KMS-11 (cell line): ENCODE results near the gene STK24.

Source experiments
- H2AFZ ChIP-seq: fragments of 200-600 bp; sonication (generic); 2 replicates; pipeline ENCODE4 v1.6.1; 2016; ENCODE audit warnings: antibody characterized with exemption, mixed run types, low read depth
- H3K27ac ChIP-seq: fragments of 200-600 bp; sonication (generic); 2 replicates; pipeline ENCODE4 v1.6.1; 2016; ENCODE audit warnings: mild to moderate bottlenecking, mixed run types
- H3K27me3 ChIP-seq: fragments of 200-600 bp; sonication (generic); 2 replicates; pipeline ENCODE4 v1.6.1; 2017; ENCODE audit warnings: mild to moderate bottlenecking, low read depth, mixed run types, moderate library complexity; ENCODE audit not compliant: insufficient read depth
- H3K36me3 ChIP-seq: fragments of 200-600 bp; sonication (generic); 2 replicates; pipeline ENCODE4 v1.6.1; 2017; ENCODE audit warnings: mild to moderate bottlenecking, mixed run types; ENCODE audit not compliant: insufficient read depth
- H3K4me1 ChIP-seq: fragments of 200-600 bp; sonication (generic); 2 replicates; pipeline ENCODE4 v1.6.1; 2016; ENCODE audit warnings: mild to moderate bottlenecking, low read depth, mixed run types; ENCODE audit not compliant: poor library complexity, severe bottlenecking
- H3K4me2 ChIP-seq: fragments of 200-600 bp; sonication (generic); 2 replicates; pipeline ENCODE4 v1.7.0; 2016; ENCODE audit warnings: mild to moderate bottlenecking, mixed run types
- H3K4me3 ChIP-seq: fragments of 200-600 bp; sonication (generic); IDR thresholded peaks from 2 replicates; pipeline ENCODE4 v1.6.1; 2017; ENCODE audit warnings: low read depth, low read length, mixed read lengths; ENCODE audit not compliant: insufficient read depth
- H3K79me2 ChIP-seq: fragments of 200-600 bp; sonication (generic); 2 replicates; pipeline ENCODE4 v1.6.1; 2016; ENCODE audit warnings: low read depth, mixed run types; ENCODE audit not compliant: insufficient read depth
- H3K9ac ChIP-seq: fragments of 200-600 bp; sonication (generic); 2 replicates; pipeline ENCODE4 v1.6.1; 2016; ENCODE audit warnings: mild to moderate bottlenecking, mixed run types
- H4K20me1 ChIP-seq: fragments of 200-600 bp; sonication (generic); 2 replicates; pipeline ENCODE4 v1.6.1; 2016; ENCODE audit warnings: mild to moderate bottlenecking, mixed run types; ENCODE audit not compliant: insufficient read depth
- TF ChIP-seq, protein P1 (sequence below): fragments of 200-600 bp; sonication (generic); conservative IDR thresholded peaks from 2 replicates; pipeline ENCODE4 v1.6.1; 2017; ENCODE audit warnings: low read depth, mild to moderate bottlenecking, antibody characterized with exemption, low read length, moderate library complexity, mixed read lengths

The STK24 gene

DNA sequence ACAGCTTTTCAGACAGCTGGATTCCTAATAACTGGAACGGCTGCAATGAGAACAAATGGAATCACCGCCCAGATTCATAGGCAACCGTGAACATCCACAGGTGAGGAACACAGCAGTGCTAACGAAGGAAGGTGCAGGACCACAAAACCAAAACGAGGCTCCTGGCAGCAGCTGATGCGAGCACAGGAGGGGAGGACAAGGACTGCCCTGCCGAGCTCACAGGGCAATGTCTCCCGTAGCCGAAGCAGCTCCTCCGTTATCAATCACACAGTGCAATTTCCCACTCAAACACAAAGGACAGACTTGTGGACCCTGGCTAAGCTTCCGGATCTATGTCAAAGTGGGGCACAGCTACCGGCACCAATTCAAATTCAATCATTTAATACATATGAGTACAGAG, 70.6 kb downstream of the STK24 start:
- no peak overlapping the region for H2AFZ ChIP-seq
- TF ChIP-seq, protein P1, sequence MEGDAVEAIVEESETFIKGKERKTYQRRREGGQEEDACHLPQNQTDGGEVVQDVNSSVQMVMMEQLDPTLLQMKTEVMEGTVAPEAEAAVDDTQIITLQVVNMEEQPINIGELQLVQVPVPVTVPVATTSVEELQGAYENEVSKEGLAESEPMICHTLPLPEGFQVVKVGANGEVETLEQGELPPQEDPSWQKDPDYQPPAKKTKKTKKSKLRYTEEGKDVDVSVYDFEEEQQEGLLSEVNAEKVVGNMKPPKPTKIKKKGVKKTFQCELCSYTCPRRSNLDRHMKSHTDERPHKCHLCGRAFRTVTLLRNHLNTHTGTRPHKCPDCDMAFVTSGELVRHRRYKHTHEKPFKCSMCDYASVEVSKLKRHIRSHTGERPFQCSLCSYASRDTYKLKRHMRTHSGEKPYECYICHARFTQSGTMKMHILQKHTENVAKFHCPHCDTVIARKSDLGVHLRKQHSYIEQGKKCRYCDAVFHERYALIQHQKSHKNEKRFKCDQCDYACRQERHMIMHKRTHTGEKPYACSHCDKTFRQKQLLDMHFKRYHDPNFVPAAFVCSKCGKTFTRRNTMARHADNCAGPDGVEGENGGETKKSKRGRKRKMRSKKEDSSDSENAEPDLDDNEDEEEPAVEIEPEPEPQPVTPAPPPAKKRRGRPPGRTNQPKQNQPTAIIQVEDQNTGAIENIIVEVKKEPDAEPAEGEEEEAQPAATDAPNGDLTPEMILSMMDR: no peak

DNA sequence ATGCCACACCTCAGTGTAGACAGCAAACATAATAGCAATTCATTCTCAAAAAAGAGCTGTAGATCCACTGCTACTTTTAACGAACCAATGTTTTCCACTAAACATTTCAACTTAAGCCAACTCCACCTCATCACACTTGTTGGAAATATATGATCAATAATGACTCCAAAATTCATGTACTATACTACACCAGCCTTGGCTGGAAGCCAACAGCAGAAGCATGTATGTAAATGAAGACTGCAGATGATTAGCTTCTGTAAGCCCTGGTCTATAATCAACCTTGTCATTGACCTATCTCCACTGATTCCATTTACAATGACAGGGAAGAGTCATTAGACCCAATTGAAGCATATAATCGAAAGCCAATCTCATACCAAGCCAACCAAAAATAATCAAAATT, 71.7 kb downstream of the STK24 start:
- Histone ChIP-seq H4K20me1 (0 out of 2 replicates have a peak, but pooled peaks cover 5% of the 10 kb centered on the region), H3K27me3 (no peaks in the 10 kb centered on the region)
- TF ChIP-seq, protein P1: no peak

More for the DNA sequence above, 70.6 kb downstream of the STK24 start:
- H3K9ac ChIP-seq: no peak overlapping the region
- no peak overlapping the region for H3K27ac ChIP-seq
- H3K4me2 ChIP-seq: no peak overlapping the region
- no peaks in the 10 kb centered on the region for H3K36me3 ChIP-seq
- H3K4me1 ChIP-seq: peaks cover 23% of the 10 kb centered on the region
- peaks cover 64% of the 10 kb centered on the region for H3K79me2 ChIP-seq
- no peak overlapping the region for H3K4me3 ChIP-seq
- 0 out of 2 replicates have a peak, but pooled peaks cover 5% of the 10 kb centered on the region for H4K20me1 ChIP-seq
- no peaks in the 10 kb centered on the region for H3K27me3 ChIP-seq

DNA sequence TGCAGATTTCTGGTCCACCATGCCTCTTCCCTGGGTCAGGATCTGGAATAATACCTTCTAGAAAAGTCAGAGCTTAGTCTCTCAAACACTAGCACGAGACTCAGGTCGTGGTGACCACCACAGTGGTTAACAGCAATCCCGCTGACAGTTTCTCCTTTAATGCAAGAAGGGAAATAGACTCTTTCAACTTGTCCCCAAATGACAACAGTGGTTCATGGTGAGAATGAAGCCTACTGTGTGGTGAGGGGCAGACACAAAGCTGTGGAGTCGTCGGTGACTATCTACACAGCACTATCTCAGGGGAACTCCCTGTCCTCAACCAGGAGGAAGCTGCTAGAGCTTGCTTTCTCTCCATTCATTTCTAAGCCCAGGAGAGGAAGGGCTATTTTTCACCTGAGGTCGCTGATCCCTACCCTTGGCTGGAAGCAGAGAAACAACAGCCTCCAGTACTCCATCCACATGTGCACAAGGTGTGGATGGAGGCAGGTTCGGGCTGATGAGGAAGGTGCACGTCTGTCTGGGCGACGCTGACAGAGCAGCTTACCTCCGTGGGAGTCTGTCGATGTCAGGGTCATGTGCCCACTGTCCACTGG, 72.4 kb downstream of the STK24 start:
- no peak overlapping the region for H2AFZ ChIP-seq
- H3K9ac ChIP-seq: no peak overlapping the region
- no peaks in the 10 kb centered on the region for H3K27me3 ChIP-seq
- H3K36me3 ChIP-seq: no peaks in the 10 kb centered on the region
- TF ChIP-seq, protein P1: no peak
- H3K4me3 ChIP-seq: no peak overlapping the region
- H3K4me1 ChIP-seq: peaks cover 19% of the 10 kb centered on the region
- H4K20me1 ChIP-seq: 0 out of 2 replicates have a peak, but pooled peaks cover 5% of the 10 kb centered on the region
- H3K4me2 ChIP-seq: no peak overlapping the region
- peaks cover 46% of the 10 kb centered on the region for H3K79me2 ChIP-seq
- H3K27ac ChIP-seq: no peak overlapping the region

More for the DNA sequence above, 71.7 kb downstream of the STK24 start:
- H3K79me2 ChIP-seq: peaks cover 53% of the 10 kb centered on the region
- H3K4me2 ChIP-seq: no peak overlapping the region
- H3K4me1 ChIP-seq: peaks cover 23% of the 10 kb centered on the region
- H3K4me3 ChIP-seq: no peak overlapping the region
- H3K9ac ChIP-seq: no peak overlapping the region
- no peak overlapping the region for H3K27ac ChIP-seq
- no peak overlapping the region for H2AFZ ChIP-seq
- no peaks in the 10 kb centered on the region for H3K36me3 ChIP-seq

DNA sequence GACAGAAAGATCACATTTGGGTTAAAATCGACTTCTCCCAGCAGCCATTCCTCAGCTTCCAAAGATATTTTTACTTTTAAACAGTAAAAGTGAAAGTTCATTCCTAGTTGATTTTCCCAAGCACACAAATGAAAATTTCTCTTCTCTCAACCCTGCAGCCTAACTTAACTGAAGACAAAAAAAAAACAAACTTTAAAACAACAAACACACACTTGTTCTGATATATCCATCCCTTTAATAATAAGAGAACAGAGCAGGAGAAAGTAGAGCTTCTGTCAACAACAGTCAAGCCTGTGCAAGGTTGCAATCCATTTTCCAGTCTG, 72.9 kb downstream of the STK24 start:
- Histone ChIP-seq H3K4me1 (peaks cover 14% of the 10 kb centered on the region), H3K9ac (no peak overlapping the region), H4K20me1 (0 out of 2 replicates have a peak, but pooled peaks cover 5% of the 10 kb centered on the region), H3K4me3 (no peak overlapping the region), H3K79me2 (peaks cover 44% of the 10 kb centered on the region), H3K36me3 (no peaks in the 10 kb centered on the region), H2AFZ (no peak overlapping the region), H3K27me3 (no peaks in the 10 kb centered on the region), H3K4me2 (no peak overlapping the region), H3K27ac (no peak overlapping the region)
- TF ChIP-seq, protein P1: no peak
